Stomach smooth muscle (tissue), 2 donors: ENCODE measurements around the gene MRPL10.

ENCODE experiments used
- H3K27ac ChIP-seq: one replicate; pipeline ENCODE4 v1.7.0; 2013; ENCODE audit warnings: mild to moderate bottlenecking, low read length, inconsistent platforms
- H3K27me3 ChIP-seq, 2 donors: one replicate each; pipeline ENCODE4 v1.7.0; 2013; ENCODE audit warnings: low read length in 2 of 2; ENCODE audit not compliant: insufficient read depth in 2 of 2, control insufficient read depth in 1 of 2
- H3K36me3 ChIP-seq, 2 donors: one replicate each; pipeline ENCODE4 v1.7.0; 2013; ENCODE audit warnings: low read length in 2 of 2; ENCODE audit not compliant: control insufficient read depth in 2 of 2, insufficient read depth in 2 of 2
- H3K4me1 ChIP-seq: one replicate; pipeline ENCODE4 v1.7.0; 2013; ENCODE audit warnings: low read length; ENCODE audit not compliant: control insufficient read depth, insufficient read depth
- H3K4me3 ChIP-seq, 2 donors: one replicate each; pipeline ENCODE4 v1.7.0; 2013; ENCODE audit warnings: low read length in 2 of 2
- H3K9ac ChIP-seq, 2 donors: one replicate each; pipeline ENCODE4 v1.7.0; 2013; ENCODE audit warnings: low read length in 2 of 2, mild to moderate bottlenecking in 1 of 2
- H3K9me3 ChIP-seq, 2 donors: one replicate each; pipeline ENCODE4 v1.7.0; 2013; ENCODE audit warnings: low read length in 2 of 2; ENCODE audit not compliant: control insufficient read depth in 2 of 2
- donor health status: healthy.
- donor health status: Pancreatic carcinoma.

The MRPL10 gene

GRCh38 chr17:47856830-47857229, 25.5 kb upstream of the MRPL10 start:
- Histone ChIP-seq H3K27me3 (peaks cover 69 to 79% of the 10 kb centered on the region in 2 donors), H3K4me3 (no peak overlapping the region), H3K36me3 (no peaks in the 10 kb centered on the region), H3K4me1 (no peaks in the 10 kb centered on the region), H3K27ac (no peak overlapping the region), H3K9me3 (no peaks in the 10 kb centered on the region), H3K9ac (no peak overlapping the region)

- peaks cover 74 to 83% of the 10 kb centered on the region in 2 donors for H3K27me3 ChIP-seq
- H3K4me1 ChIP-seq, result peaks cover 7% of the 10 kb centered on the region
- no peaks in the 10 kb centered on the region for H3K9me3 ChIP-seq
- no peak overlapping the region for H3K9ac ChIP-seq
- H3K4me3 ChIP-seq, result no peak overlapping the region
- no peaks in the 10 kb centered on the region for H3K36me3 ChIP-seq
- no peak overlapping the region for H3K27ac ChIP-seq
Measured at GRCh38 chr17:47855737-47856136, 24.4 kb upstream of the MRPL10 start.

- Histone ChIP-seq H3K4me1 (peaks cover 12% of the 10 kb centered on the region), H3K9ac (no peak overlapping the region), H3K9me3 (no peaks in the 10 kb centered on the region), H3K27ac (no peak overlapping the region), H3K4me3 (no peak overlapping the region), H3K36me3 (no peaks in the 10 kb centered on the region), H3K27me3 (peaks cover 85 to 93% of the 10 kb centered on the region in 2 donors)
Measured at GRCh38 chr17:47853616-47854015, 22.3 kb upstream of the MRPL10 start.

GRCh38 chr17:47852113-47852949, 21.0 kb upstream of the MRPL10 start:
- Histone ChIP-seq H3K4me3 (no peak overlapping the region), H3K27ac (no peak overlapping the region), H3K9ac (no peak overlapping the region), H3K9me3 (no peaks in the 10 kb centered on the region), H3K4me1 (peaks cover 12% of the 10 kb centered on the region), H3K36me3 (no peaks in the 10 kb centered on the region), H3K27me3 (peaks cover 90 to 97% of the 10 kb centered on the region in 2 donors)

- Histone ChIP-seq H3K36me3 (no peaks in the 10 kb centered on the region), H3K27ac (no peak overlapping the region), H3K4me1 (peaks cover 14% of the 10 kb centered on the region), H3K9me3 (no peaks in the 10 kb centered on the region), H3K27me3 (peaks cover 90 to 98% of the 10 kb centered on the region in 2 donors), H3K9ac (no peak overlapping the region), H3K4me3 (no peak overlapping the region)
Measured at GRCh38 chr17:47851764-47852112, 20.4 kb upstream of the MRPL10 start.

- peaks cover 91 to 96% of the 10 kb centered on the region in 2 donors for H3K27me3 ChIP-seq
- H3K9me3 ChIP-seq, result no peaks in the 10 kb centered on the region
- H3K36me3 ChIP-seq, result no peaks in the 10 kb centered on the region
- no peak within 1 kb of the TSS for H3K27ac ChIP-seq
- H3K9ac ChIP-seq, result no peak within 1 kb of the TSS
- peaks cover 14% of the 10 kb centered on the region for H3K4me1 ChIP-seq
- H3K4me3 ChIP-seq, result peak within 1 kb of the TSS in 1 of 2 donors; percentile 54
Measured at GRCh38 chr17:47850692-47851573, 19.6 kb upstream of the MRPL10 start, which contains the start of gene SP6. SP6 (minus strand) TSS chr17:47851163; CDS start chr17:47848429, 2,734 bp downstream.

GRCh38 chr17:47850373-47850691, 19.0 kb upstream of the MRPL10 start:
- no peak overlapping the region for H3K4me3 ChIP-seq
- H3K4me1 ChIP-seq, result peaks cover 14% of the 10 kb centered on the region
- no peak overlapping the region for H3K9ac ChIP-seq
- no peaks in the 10 kb centered on the region for H3K9me3 ChIP-seq
- H3K27me3 ChIP-seq, result peaks cover 88 to 93% of the 10 kb centered on the region in 2 donors
- no peak overlapping the region for H3K27ac ChIP-seq
- H3K36me3 ChIP-seq, result no peaks in the 10 kb centered on the region

- H3K27me3 ChIP-seq, result peaks cover 70 to 71% of the 10 kb centered on the region in 2 donors
- no peaks in the 10 kb centered on the region for H3K9me3 ChIP-seq
- H3K27ac ChIP-seq, result no peak overlapping the region
- H3K4me3 ChIP-seq, result no peak overlapping the region
- no peak overlapping the region for H3K9ac ChIP-seq
- H3K36me3 ChIP-seq, result no peaks in the 10 kb centered on the region
- H3K4me1 ChIP-seq, result peaks cover 14% of the 10 kb centered on the region
Measured at GRCh38 chr17:47848198-47848513, 16.8 kb upstream of the MRPL10 start.

- Histone ChIP-seq H3K4me3 (no peak overlapping the region), H3K27ac (no peak overlapping the region), H3K9ac (no peak overlapping the region), H3K9me3 (no peaks in the 10 kb centered on the region), H3K4me1 (peaks cover 14% of the 10 kb centered on the region), H3K27me3 (peaks cover 64 to 65% of the 10 kb centered on the region in 2 donors), H3K36me3 (no peaks in the 10 kb centered on the region)
Measured at GRCh38 chr17:47847341-47848197, 16.2 kb upstream of the MRPL10 start.

- H3K36me3 ChIP-seq, result no peaks in the 10 kb centered on the region
- H3K4me3 ChIP-seq, result no peak overlapping the region
- H3K9me3 ChIP-seq, result no peaks in the 10 kb centered on the region
- H3K27me3 ChIP-seq, result peaks cover 57 to 58% of the 10 kb centered on the region in 2 donors
- H3K27ac ChIP-seq, result no peak overlapping the region
- no peak overlapping the region for H3K9ac ChIP-seq
- H3K4me1 ChIP-seq, result peaks cover 14% of the 10 kb centered on the region
Measured at GRCh38 chr17:47846716-47847340, 15.5 kb upstream of the MRPL10 start.
